Activated T-helper 1 cell treated with Interleukin-2 at 50 U/mL for 16 hours (primary cell): ENCODE results near the gene ANKRD53.
A peak's percentile ranks its signal among the peaks of the same experiment; 100 is the strongest.
"Not testable (repeated sequence)": the region's sequence is repeated elsewhere in the genome, so short reads cannot be mapped to it uniquely, and the experiment has no call there.

Source experiments
- DNase-seq: peaks from one replicate; pipeline ENCODE4 v3.0.0-alpha.2; 2020; ENCODE audit warnings: low read depth

ANKRD53 gene

DNA sequence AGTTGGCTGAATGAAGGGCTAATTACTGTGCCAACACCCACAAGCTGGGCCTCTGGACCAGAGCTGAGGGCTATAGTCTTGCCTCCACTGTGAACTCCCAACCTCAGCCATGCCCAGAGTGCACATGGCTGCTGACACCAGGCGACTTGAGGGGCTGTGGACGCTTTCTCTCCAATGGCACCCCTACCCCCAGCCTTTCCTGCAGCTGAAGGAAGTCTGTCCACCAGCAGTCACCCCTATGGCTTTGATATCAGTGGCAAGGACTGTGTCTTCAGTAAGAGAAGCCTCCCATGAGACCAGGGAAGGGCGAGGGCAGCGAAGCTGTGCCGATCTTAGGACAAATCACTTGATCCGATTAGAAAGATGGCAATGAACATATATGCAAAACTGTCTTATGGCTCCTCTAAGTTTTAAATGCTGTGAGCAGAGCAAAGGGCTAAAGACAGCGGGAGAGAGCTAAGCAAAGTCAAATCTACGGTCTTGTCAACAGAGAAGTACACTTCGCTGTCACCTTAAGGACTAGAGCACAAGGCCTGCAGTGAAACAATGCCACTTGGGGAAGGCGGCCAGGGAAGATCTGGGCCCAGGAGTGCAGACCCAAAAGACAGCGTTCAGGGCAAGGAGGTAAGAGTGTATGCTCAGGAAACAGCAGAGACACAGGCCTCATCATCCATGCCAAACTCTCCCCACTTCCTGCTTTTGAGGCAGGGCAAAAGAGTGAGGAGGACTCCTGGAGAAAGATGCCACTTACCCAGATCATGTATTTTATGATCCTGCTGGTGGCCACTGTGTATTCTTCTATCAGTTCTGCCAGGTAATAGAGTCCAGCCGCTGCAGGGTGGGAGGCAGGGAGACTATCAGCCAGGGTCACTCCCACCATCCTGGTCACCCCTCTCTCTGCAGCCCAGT lies 14.8 kb downstream of the ANKRD53 start:
- DNase-seq = no peak

GRCh38 chr2:70994009-70994698 lies 15.7 kb downstream of the ANKRD53 start:
- DNase-seq = no peak

- peak; percentile 87 for DNase-seq
These were observed 16.4 kb downstream of the ANKRD53 start, which contains the start of gene TEX261 for GRCh38 chr2:70994699-70995425. Gene TEX261 (minus strand): TSS chr2:70994873. CDS start chr2:70994757, 116 bp downstream.

DNA sequence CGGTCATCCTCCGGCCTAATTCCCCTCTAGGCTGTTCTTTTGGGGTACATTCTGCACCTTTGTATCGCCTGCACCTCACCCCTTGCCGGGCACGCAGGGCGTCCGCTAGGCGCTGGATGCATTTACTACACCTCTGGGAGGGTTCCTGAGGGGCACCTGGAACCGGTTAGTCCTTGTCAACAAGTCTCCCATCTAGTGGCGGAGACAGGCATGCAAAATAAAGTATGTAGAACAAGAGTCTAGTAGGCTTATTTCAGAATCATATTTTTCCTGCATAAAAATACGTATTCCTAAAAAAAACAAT lies 16.9 kb downstream of the ANKRD53 start:
- peak; percentile 33 for DNase-seq

DNA sequence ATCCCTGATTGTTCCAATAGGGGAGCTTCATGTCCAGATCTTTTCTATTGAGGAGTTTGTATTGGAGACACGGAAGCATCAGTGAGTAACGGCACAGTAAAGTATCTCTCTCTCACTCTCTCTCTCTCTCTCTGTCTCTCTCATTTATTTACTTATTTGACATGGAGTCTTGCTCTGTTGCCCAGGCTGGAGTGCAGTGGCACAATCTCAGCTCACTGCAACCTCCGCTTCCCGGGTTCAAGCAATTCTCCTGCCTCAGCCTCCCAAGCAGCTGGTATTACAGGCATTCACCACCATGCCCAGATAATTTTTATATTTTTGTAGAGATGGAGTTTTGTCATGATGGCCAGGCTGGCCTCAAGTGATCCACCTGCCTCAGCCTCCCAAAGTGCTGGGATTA lies 20.5 kb downstream of the ANKRD53 start:
- DNase-seq = not testable (repeated sequence)

- DNase-seq = no peak
These were observed 20.9 kb downstream of the ANKRD53 start for GRCh38 chr2:70999362-70999761.

DNA sequence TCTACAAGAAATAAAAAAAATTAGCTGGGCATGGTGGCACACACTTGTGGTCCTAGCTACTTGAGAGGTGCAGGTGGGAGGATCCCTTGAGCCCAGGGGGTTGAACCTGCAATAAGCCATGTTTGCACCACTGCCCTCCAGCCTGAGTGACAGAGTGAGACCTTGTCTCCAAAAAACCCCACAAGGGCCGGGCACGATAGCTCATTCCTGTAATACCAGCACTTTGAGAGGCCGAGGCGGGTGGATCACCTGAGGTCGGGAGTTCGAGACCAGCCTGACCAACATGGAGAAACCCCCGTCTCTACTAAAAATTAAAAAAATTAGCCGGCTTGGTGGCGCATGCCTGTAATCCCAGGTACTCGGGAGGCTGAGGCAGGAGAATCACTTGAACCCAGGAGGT lies 21.5 kb downstream of the ANKRD53 start:
- not testable (repeated sequence) for DNase-seq

GRCh38 chr2:71000780-71001591 lies 22.6 kb downstream of the ANKRD53 start:
- peak; percentile 69 for DNase-seq

DNA sequence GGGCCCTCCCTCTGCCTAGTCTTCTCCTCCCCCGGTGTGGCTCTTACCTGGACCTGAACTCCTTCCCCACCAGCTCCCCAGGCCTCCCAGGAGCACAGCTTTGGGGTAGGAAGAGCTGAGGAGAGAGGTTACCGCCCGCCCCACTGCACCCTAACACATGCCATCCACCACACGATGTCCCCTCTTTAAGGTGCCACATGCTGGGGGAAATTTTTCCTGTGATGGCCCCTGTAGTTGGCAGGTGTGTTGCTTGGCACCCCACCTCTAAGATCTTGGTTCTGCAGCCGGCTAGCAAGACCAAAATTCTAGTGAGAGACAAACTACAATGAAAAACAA lies 23.1 kb downstream of the ANKRD53 start:
- no peak for DNase-seq

GRCh38 chr2:71001981-71002570 lies 23.6 kb downstream of the ANKRD53 start:
- DNase-seq = no peak

DNA sequence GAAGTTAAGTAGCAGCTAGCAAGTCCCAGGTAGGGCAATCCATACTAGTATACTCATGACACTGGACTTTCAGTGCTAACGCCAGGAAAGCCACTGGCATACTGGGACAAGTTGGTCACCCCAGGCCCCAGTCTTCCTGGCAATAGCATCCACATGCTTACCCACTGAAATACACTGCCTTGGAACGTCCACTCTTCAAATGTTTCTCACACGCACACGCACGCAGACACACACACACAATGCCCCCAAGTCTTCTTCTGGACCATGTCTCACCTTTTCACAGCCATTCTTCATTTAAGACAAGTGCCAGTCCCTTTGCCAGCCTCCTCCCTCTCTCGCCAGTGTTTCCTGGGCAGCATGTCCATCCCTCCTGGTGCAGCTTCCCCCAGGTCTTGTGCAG lies 25.0 kb downstream of the ANKRD53 start:
- DNase-seq = no peak

DNA sequence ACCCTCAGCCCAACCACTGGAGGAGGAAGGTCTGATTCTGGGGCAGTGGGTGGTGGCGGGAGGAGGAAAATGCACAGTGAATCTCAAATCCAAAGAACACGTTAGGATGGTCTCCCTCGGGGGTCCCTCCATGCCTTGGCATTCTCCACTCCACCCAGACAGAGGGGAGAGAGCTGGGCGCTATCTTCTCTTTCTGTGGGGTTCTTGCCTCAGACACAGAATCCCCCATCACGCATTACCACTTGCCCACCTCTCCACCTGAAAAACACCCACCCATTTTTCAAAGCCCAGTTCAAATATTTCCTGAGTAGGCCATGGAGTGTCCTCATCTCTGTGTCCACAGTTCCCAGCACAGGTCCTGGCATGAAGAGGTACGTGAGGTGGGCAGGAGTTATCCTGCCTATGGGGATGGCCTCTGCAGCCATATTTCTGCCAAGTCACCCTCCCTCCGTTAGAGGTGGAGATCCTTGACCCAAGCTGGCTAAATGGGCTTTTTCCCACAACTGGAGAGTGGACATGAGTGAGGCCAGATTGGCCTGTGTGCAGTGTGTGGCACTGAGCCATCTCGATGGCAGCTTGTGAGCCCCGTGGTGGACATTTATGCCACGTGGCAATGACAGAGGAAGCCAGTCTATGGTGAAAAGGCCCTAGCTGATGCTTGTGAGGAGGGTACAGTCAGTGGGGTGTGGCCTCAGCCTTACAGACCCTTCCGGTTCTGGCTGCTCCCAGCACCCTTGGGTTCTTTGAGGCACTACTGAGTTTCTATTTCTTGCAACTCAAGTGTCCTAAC lies 25.7 kb downstream of the ANKRD53 start:
- DNase-seq = no peak

GRCh38 chr2:71004857-71005256 lies 26.4 kb downstream of the ANKRD53 start:
- no peak for DNase-seq

DNA sequence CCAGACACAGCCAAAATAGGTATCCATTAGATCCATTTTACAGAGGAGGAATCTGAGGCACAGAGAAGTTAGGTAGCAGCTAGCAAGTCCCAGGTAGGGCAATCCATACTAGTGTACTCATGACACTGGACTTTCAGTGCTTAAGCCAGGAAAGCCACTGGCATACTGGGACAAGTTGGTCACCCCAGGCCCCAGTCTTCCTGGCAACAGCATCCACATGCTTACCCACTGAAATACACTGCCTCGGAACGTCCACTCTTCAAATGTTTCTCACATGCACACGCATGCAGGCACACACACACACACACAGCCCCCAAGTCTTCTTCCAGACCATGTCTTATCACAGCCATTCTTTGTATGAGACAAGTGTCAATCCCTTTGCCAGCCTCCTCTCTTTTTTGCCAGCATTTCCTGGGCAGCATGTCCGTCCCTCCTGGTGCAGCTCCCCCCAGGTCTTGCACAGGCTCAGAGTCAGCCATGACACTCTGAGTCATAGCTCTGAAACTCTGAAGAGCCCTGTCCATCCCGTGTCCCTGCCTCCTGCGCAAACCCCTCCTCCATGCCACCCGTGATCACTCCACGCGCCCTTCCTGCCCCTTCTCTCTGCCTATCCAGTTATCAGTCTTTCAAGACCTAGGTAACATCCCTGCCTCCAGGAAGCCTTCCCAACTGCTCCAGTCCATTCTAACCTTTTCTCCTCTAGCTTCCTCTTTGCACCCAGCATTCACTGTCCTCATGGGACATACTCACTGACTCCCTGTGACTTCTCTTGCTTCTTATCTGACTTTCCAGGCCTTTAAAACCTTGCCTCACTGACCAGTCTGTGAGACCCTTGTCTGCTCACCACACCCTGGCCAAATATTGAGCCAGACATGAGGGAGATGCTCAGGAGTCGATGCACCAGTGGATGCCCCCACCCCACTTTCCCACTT lies 27.1 kb downstream of the ANKRD53 start:
- no peak for DNase-seq

GRCh38 chr2:71006323-71006722 lies 27.9 kb downstream of the ANKRD53 start:
- DNase-seq = no peak

DNA sequence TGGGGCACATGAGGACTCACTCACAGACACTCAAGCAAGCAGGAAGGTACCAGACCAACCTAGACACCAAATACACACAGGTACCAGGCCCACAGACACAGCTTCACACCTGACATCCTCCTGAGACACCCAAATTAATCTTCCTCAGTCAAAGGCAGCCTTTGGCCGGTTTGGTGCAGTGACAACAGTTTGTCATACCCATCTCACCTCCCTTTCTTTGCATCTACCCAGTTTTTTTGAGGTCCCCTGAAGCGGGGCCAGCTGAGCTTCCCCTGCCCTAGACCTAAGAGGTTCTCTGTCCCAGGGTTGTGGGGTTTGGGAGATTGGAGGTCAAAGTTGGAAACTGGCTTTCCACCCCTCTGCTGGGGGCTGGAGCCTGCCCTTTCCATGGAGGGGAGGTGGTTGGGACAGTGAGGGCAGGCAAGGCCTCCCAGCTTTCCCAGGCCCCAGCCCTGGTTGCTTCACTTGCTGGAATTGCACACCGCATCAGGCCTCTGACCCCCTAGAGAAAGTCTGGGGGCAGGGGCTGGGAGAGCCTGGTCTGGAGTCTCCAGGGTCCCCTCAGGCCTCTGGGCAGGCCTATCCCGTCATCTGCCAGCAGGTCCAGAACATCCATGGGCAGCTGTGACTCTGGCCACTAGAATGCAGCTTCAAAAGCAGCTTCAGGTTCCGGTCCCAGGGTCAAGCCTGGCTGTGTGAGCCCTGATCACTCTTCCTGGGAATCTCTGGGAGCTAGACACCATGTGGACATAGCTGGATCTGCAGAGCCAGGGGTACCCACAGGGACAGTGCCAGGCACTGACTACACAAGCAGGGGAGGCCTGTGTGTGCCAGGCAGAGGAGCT lies 28.7 kb downstream of the ANKRD53 start:
- DNase-seq = no peak

DNA sequence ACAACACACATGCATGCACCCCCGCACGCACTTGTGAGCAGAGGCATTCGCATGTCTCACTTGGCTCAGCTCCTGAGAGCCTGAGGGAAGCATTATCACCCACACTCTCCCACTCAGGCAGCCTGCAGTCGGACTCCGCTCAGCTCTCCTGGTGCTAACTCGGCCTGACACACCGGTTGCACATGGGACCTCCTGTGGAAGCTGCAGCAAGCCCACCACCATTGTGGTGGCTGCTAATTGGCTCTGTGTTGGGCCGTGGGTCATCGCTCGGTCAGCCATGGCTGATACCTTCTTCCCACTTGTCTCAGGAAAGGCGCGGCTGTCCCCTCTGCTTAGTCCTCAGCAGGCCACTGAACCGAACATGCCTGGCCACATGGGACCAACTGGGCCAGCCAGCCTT lies 29.9 kb downstream of the ANKRD53 start:
- DNase-seq = no peak

- DNase-seq = not testable (repeated sequence)
These were observed 33.4 kb downstream of the ANKRD53 start for GRCh38 chr2:71011786-71012185.

- DNase-seq = no peak
These were observed 40.2 kb downstream of the ANKRD53 start for GRCh38 chr2:71018625-71019024.
